Fibroblast of lung (primary cell): ENCODE results near the gene TOMM7.

Source experiments
- EZH2 ChIP-seq: IDR thresholded peaks from 2 replicates; pipeline ENCODE4 v1.5.1; 2012; ENCODE audit warnings: low read length, control low read depth, mild to moderate bottlenecking; ENCODE audit errors: missing control alignments
- TF ChIP-seq, protein P1 (sequence below), 2 donors: IDR thresholded peaks in 1 of 2; conservative IDR thresholded peaks in 1 of 2; 1 replicate in 1 of 2; 2 replicates in 1 of 2; pipeline ENCODE4 v1.5.1; 2011 to 2012; ENCODE audit warnings: low read length in 2 of 2, control low read depth in 1 of 2, inconsistent platforms in 1 of 2, low read depth in 1 of 2, mild to moderate bottlenecking in 1 of 2

DNA sequence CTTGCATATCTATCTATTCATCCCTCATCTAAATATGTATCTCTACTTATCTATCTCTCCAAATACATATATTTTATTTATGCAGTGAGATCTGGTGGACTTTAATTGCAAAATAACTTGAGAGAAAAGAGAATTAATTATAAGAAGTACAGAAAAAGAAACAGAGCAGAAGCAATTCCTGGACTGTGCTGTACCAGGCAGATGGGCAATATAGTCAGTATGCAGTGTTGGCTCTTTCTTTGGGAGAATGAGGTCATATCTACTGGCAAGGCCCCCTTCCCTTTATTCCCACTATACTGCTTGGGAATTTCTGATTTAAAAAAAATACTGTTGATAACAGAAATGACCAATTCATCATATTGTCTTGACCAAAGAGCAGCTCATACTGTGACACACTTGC, 49.0 kb upstream of the TOMM7 start:
- TF ChIP-seq, protein P1, sequence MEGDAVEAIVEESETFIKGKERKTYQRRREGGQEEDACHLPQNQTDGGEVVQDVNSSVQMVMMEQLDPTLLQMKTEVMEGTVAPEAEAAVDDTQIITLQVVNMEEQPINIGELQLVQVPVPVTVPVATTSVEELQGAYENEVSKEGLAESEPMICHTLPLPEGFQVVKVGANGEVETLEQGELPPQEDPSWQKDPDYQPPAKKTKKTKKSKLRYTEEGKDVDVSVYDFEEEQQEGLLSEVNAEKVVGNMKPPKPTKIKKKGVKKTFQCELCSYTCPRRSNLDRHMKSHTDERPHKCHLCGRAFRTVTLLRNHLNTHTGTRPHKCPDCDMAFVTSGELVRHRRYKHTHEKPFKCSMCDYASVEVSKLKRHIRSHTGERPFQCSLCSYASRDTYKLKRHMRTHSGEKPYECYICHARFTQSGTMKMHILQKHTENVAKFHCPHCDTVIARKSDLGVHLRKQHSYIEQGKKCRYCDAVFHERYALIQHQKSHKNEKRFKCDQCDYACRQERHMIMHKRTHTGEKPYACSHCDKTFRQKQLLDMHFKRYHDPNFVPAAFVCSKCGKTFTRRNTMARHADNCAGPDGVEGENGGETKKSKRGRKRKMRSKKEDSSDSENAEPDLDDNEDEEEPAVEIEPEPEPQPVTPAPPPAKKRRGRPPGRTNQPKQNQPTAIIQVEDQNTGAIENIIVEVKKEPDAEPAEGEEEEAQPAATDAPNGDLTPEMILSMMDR (conservative IDR thresholded peaks at IDR 0.05 in 1 of 2, IDR thresholded peaks at IDR 0.05 in 1 of 2; ENCODE audit: low read depth in 1 of 2, low read length in 2 of 2) = no peak
- no peak for TF ChIP-seq EZH2
